Transverse colon (tissue), 4 donors: ENCODE measurements around the gene PALLD.

Source experiments
- CTCF ChIP-seq, 5 experiments: fragments of 200-600 bp in 3 of 5; fragments of 450-650 bp in 2 of 5; sonication (generic) in 3 of 5; IDR thresholded peaks; 1 replicate in 2 of 5; 2 replicates in 3 of 5; pipeline ENCODE4 v1.5.1; 2016 to 2017; ENCODE audit warnings: antibody characterized with exemption in 5 of 5, inconsistent platforms in 3 of 5, mild to moderate bottlenecking in 2 of 5, moderate library complexity in 1 of 5
- EP300 ChIP-seq: sonication (generic); formaldehyde crosslinking; IDR thresholded peaks from one replicate; pipeline ENCODE4 v1.6.1; 2017; ENCODE audit warnings: antibody characterized with exemption, low read depth
- POLR2A ChIP-seq: fragments of 450-650 bp; IDR thresholded peaks from one replicate; pipeline ENCODE4 v1.6.1; 2016; ENCODE audit warnings: antibody characterized with exemption, mild to moderate bottlenecking, moderate library complexity
- POLR2AphosphoS5 ChIP-seq, 3 donors: sonication (generic); formaldehyde crosslinking; IDR thresholded peaks; one replicate each; pipeline ENCODE4 v1.6.1; 2016; ENCODE audit warnings: antibody characterized with exemption in 3 of 3

GRCh38 chr4:168537086-168537485 is 40.2 kb downstream of the PALLD start:
- TF ChIP-seq EP300 (no peak), POLR2AphosphoS5 (IDR thresholded peaks at IDR 0.05) (no peak), CTCF (IDR thresholded peaks at IDR 0.05) (no peak), POLR2A (no peak)
